ENCODE measurements around the gene PRSS33. TPM values are rescaled to one million over a fixed set of nuclear protein-coding genes. Genes with fewer than 3 reads are reported as not detected.

The PRSS33 gene
- total and polyA plus RNA-seq, 12 donors = 0.60 TPM; not detected in 11

GRCh38 chr16:2768403-2769089 is 18.8 kb downstream of the PRSS33 start:
- intact Hi-C loops (cut with DNase I) = no loop called here
- peaks cover 10 to 100% (median 93%) of the 10 kb centered on the region in 9 donors for H3K36me3 ChIP-seq
- H3K27me3 ChIP-seq = no peaks in the 10 kb centered on the region
- H3K27ac ChIP-seq = peak overlapping the region in 1 of 10 donors; percentile 21
- 73% methylated on average over 17 of the region's 17 CpGs for WGBS, 2 donors
- H3K9me3 ChIP-seq = no peaks in the 10 kb centered on the region
- peaks cover 0 to 41% (median 10%) of the 10 kb centered on the region in 9 donors for H3K4me1 ChIP-seq
- no peak overlapping the region for H3K4me3 ChIP-seq
- DNase-seq (no peak), ATAC-seq (peak in 1 of 8 donors; percentile 23)
- TF ChIP-seq CTCF (IDR thresholded peaks at IDR 0.05) = no peak

- H3K4me3 ChIP-seq = no peak overlapping the region
- intact Hi-C loops (cut with DNase I) = no loop called here
- ATAC-seq = no peak
- 68 to 77% methylated on average over 14 of the region's 14 CpGs for WGBS, 2 donors
- H3K4me1 ChIP-seq = peaks cover 0 to 41% (median 10%) of the 10 kb centered on the region in 9 donors
- H3K27ac ChIP-seq = no peak overlapping the region
- no peak for TF ChIP-seq CTCF (IDR thresholded peaks at IDR 0.05)
- H3K9me3 ChIP-seq = no peaks in the 10 kb centered on the region
- no peak for DNase-seq
- peaks cover 10 to 100% (median 93%) of the 10 kb centered on the region in 9 donors for H3K36me3 ChIP-seq
- no peaks in the 10 kb centered on the region for H3K27me3 ChIP-seq
Observed at GRCh38 chr16:2767891-2768290, 19.5 kb downstream of the PRSS33 start.

GRCh38 chr16:2767140-2767731 is 20.1 kb downstream of the PRSS33 start:
- Histone ChIP-seq H3K27ac (no peak overlapping the region), H3K9me3 (no peaks in the 10 kb centered on the region), H3K27me3 (no peaks in the 10 kb centered on the region), H3K36me3 (peaks cover 10 to 100% (median 99%) of the 10 kb centered on the region in 9 donors), H3K4me1 (peaks cover 0 to 41% (median 10%) of the 10 kb centered on the region in 9 donors), H3K4me3 (no peak overlapping the region)
- TF ChIP-seq CTCF (IDR thresholded peaks at IDR 0.05) = no peak
- ATAC-seq (no peak), DNase-seq (no peak)
- WGBS, 2 donors = 86 to 88% methylated on average over 19 of the region's 19 CpGs
- intact Hi-C loops (cut with DNase I) = no loop called here

- ATAC-seq (no peak), DNase-seq (no peak)
- Histone ChIP-seq H3K27ac (no peak overlapping the region), H3K36me3 (peaks cover 10 to 100% (median 100%) of the 10 kb centered on the region in 9 donors), H3K27me3 (no peaks in the 10 kb centered on the region), H3K4me1 (peaks cover 0 to 37% (median 10%) of the 10 kb centered on the region in 9 donors), H3K9me3 (no peaks in the 10 kb centered on the region), H3K4me3 (no peak overlapping the region)
- intact Hi-C loops (cut with DNase I) = no loop called here
- WGBS, 2 donors = 95 to 96% methylated on average over 44 of the region's 44 CpGs
- no peak for TF ChIP-seq CTCF (IDR thresholded peaks at IDR 0.05)
Observed at GRCh38 chr16:2766430-2767139, 20.8 kb downstream of the PRSS33 start.

Data from heart right ventricle (tissue), 16 donors.